Neuronal stem cell (in vitro differentiated cells): Measurements from ENCODE around the gene CORO1C.

Experiments used
- DNase-seq: peaks from one replicate; pipeline ENCODE4 v3.0.0-alpha.2; 2013; ENCODE audit warnings: low spot score
- H2AFZ ChIP-seq: one replicate; pipeline ENCODE4 v1.6.1; 2013; ENCODE audit warnings: mild to moderate bottlenecking, low read length, inconsistent platforms
- H2AK5ac ChIP-seq: 2 replicates; pipeline ENCODE4 v1.6.1; 2013; ENCODE audit warnings: low read depth, mild to moderate bottlenecking, inconsistent platforms, low read length, moderate library complexity, mixed read lengths
- H2BK120ac ChIP-seq: 2 replicates; pipeline ENCODE4 v1.6.1; 2013; ENCODE audit warnings: low read depth, mild to moderate bottlenecking, inconsistent platforms, low read length, moderate library complexity, mixed read lengths
- H2BK12ac ChIP-seq: one replicate; pipeline ENCODE4 v1.6.1; 2013; ENCODE audit warnings: low read length, inconsistent platforms
- H2BK15ac ChIP-seq: 2 replicates; pipeline ENCODE4 v1.6.1; 2013; ENCODE audit warnings: mild to moderate bottlenecking, low read length, inconsistent platforms, mixed read lengths
- H2BK5ac ChIP-seq: one replicate; pipeline ENCODE4 v1.6.1; 2013; ENCODE audit warnings: inconsistent platforms, mild to moderate bottlenecking, low read length, moderate library complexity
- H3K14ac ChIP-seq: one replicate; pipeline ENCODE4 v1.6.1; 2013; ENCODE audit warnings: low read length, inconsistent platforms
- H3K18ac ChIP-seq: 2 replicates; pipeline ENCODE4 v1.6.1; 2013; ENCODE audit warnings: low read length, inconsistent platforms
- H3K23ac ChIP-seq: 2 replicates; pipeline ENCODE4 v1.6.1; 2013; ENCODE audit warnings: low read depth, mild to moderate bottlenecking, mixed read lengths, low read length, inconsistent platforms; ENCODE audit not compliant: poor library complexity
- H3K27ac ChIP-seq: replicated peaks from 3 replicates; pipeline ENCODE4 v1.5.1; 2013; ENCODE audit warnings: low read length, inconsistent platforms
- H3K27me3 ChIP-seq, 3 experiments: 2 replicates each; pipeline ENCODE4 v1.6.1; 2013; ENCODE audit warnings: low read length in 3 of 3, mild to moderate bottlenecking in 2 of 3, inconsistent platforms in 1 of 3, low read depth in 1 of 3, mixed read lengths in 1 of 3, moderate library complexity in 1 of 3; ENCODE audit not compliant: control insufficient read depth in 3 of 3, insufficient read depth in 3 of 3
- H3K36me3 ChIP-seq, 2 donors: replicated peaks in 1 of 2; 2 replicates each; pipeline ENCODE4 v1.6.1; 2013; ENCODE audit warnings: low read length in 2 of 2; ENCODE audit not compliant: control insufficient read depth in 2 of 2, insufficient read depth in 2 of 2
- H3K4ac ChIP-seq: 2 replicates; pipeline ENCODE4 v1.6.1; 2013; ENCODE audit warnings: inconsistent platforms, mild to moderate bottlenecking, low read length, moderate library complexity
- H3K4me1 ChIP-seq, 2 donors: 1 replicate in 1 of 2; 2 replicates in 1 of 2; pipeline ENCODE4 v1.6.1; 2013; ENCODE audit warnings: low read length in 2 of 2, low read depth in 1 of 2; ENCODE audit not compliant: control insufficient read depth in 2 of 2, insufficient read depth in 1 of 2
- H3K4me2 ChIP-seq: one replicate; pipeline ENCODE4 v1.6.1; 2013; ENCODE audit warnings: mild to moderate bottlenecking, low read length, inconsistent platforms; ENCODE audit not compliant: insufficient read depth, poor library complexity, severe bottlenecking
- H3K4me3 ChIP-seq, 2 donors: 2 replicates each; pipeline ENCODE4 v1.5.1; 2013; ENCODE audit warnings: low read length in 2 of 2, mild to moderate bottlenecking in 2 of 2, inconsistent platforms in 1 of 2, moderate library complexity in 1 of 2
- H3K79me1 ChIP-seq: one replicate; pipeline ENCODE4 v1.6.1; 2013; ENCODE audit warnings: low read depth, mild to moderate bottlenecking, inconsistent platforms, low read length, moderate library complexity
- H3K9ac ChIP-seq: one replicate; pipeline ENCODE4 v1.6.1; 2013; ENCODE audit warnings: mild to moderate bottlenecking, low read depth, low read length, inconsistent platforms; ENCODE audit not compliant: poor library complexity
- H3K9me3 ChIP-seq, 2 donors: replicated peaks in 1 of 2; 2 replicates each; pipeline versions ENCODE3 to v1.6.1; 2013; ENCODE audit warnings: low read length in 2 of 2, mild to moderate bottlenecking in 2 of 2, inconsistent platforms in 1 of 2, low read depth in 1 of 2, mixed read lengths in 1 of 2, moderate library complexity in 1 of 2; ENCODE audit not compliant: control insufficient read depth in 2 of 2, insufficient read depth in 1 of 2
- H4K8ac ChIP-seq: one replicate; pipeline ENCODE4 v1.6.1; 2013; ENCODE audit warnings: low read depth, mild to moderate bottlenecking, inconsistent platforms, low read length, moderate library complexity
- H4K91ac ChIP-seq: one replicate; pipeline ENCODE4 v1.6.1; 2013; ENCODE audit warnings: low read length, low read depth, mild to moderate bottlenecking, inconsistent platforms; ENCODE audit not compliant: poor library complexity
- WGBS, 2 donors: extraction: QIAGEN DNeasy Blood & Tissue Kit; methylation state at CpG; one replicate each; pipeline ENCODE4 v1.1.7; 2013; ENCODE audit warnings: missing lambda C conversion rate in 2 of 2, mixed read lengths in 1 of 2; ENCODE audit not compliant: insufficient read length in 2 of 2, insufficient replicate concordance in 1 of 2; ENCODE audit errors: extremely low coverage in 2 of 2; 5-methylcytosine and 5-hydroxymethylcytosine counted together

The CORO1C gene

GRCh38 chr12:108690542-108691174 is 40.7 kb downstream of the CORO1C start:
- no peak overlapping the region for H2AK5ac ChIP-seq
- H3K4me1 ChIP-seq: peaks cover 19 to 42% of the 10 kb centered on the region in 2 donors
- no peak overlapping the region for H2BK12ac ChIP-seq
- H3K23ac ChIP-seq: no peak overlapping the region
- H4K8ac ChIP-seq: no peak overlapping the region
- DNase-seq: no peak
- no peak overlapping the region for H2BK5ac ChIP-seq
- peaks cover 0 to 7% of the 10 kb centered on the region in 2 donors for H3K9me3 ChIP-seq
- H3K79me1 ChIP-seq: peaks cover 4% of the 10 kb centered on the region
- H4K91ac ChIP-seq: no peak overlapping the region
- no peak overlapping the region for H3K4ac ChIP-seq
- H3K27ac ChIP-seq: no peak overlapping the region
- no peak overlapping the region for H3K4me2 ChIP-seq
- H3K18ac ChIP-seq: no peak overlapping the region
- H2AFZ ChIP-seq: no peak overlapping the region
- H3K4me3 ChIP-seq: no peak overlapping the region
- H3K27me3 ChIP-seq: no peaks in the 10 kb centered on the region
- H3K9ac ChIP-seq: no peak overlapping the region
- H2BK15ac ChIP-seq: no peak overlapping the region
- WGBS, 2 donors: no CpG with 5 or more reads among the region's 4 CpGs
- H2BK120ac ChIP-seq: no peak overlapping the region
- H3K14ac ChIP-seq: no peak overlapping the region
- H3K36me3 ChIP-seq: peaks cover 4 to 40% of the 10 kb centered on the region in 2 donors

- Histone ChIP-seq H2BK5ac (no peak overlapping the region), H3K4me2 (no peak overlapping the region), H2BK12ac (no peak overlapping the region), H4K91ac (no peak overlapping the region), H2AFZ (no peak overlapping the region), H3K18ac (no peak overlapping the region), H3K4ac (no peak overlapping the region), H2BK15ac (no peak overlapping the region), H3K14ac (no peak overlapping the region), H3K23ac (no peak overlapping the region), H3K4me1 (peaks cover 19 to 47% of the 10 kb centered on the region in 2 donors), H3K36me3 (peaks cover 3 to 35% of the 10 kb centered on the region in 2 donors), H2BK120ac (no peak overlapping the region), H3K9me3 (peaks cover 0 to 4% of the 10 kb centered on the region in 2 donors), H3K79me1 (peaks cover 4% of the 10 kb centered on the region), H3K27me3 (no peaks in the 10 kb centered on the region), H3K27ac (no peak overlapping the region), H4K8ac (no peak overlapping the region), H3K4me3 (no peak overlapping the region), H2AK5ac (no peak overlapping the region), H3K9ac (no peak overlapping the region)
- no peak for DNase-seq
Measured at GRCh38 chr12:108690191-108690518, 41.2 kb downstream of the CORO1C start.

GRCh38 chr12:108689314-108690190 is 41.8 kb downstream of the CORO1C start:
- Histone ChIP-seq H4K91ac (no peak overlapping the region), H3K9ac (no peak overlapping the region), H3K79me1 (peaks cover 4% of the 10 kb centered on the region), H3K9me3 (no peaks in the 10 kb centered on the region), H2BK12ac (no peak overlapping the region), H3K14ac (no peak overlapping the region), H3K23ac (no peak overlapping the region), H2BK120ac (no peak overlapping the region), H2BK15ac (no peak overlapping the region), H3K4me3 (no peak overlapping the region), H3K4ac (no peak overlapping the region), H3K18ac (no peak overlapping the region), H3K27ac (peak overlapping the region; percentile 27), H3K27me3 (no peaks in the 10 kb centered on the region), H4K8ac (no peak overlapping the region), H3K4me1 (peaks cover 19 to 52% of the 10 kb centered on the region in 2 donors), H2AK5ac (no peak overlapping the region), H3K36me3 (peaks cover 0 to 29% of the 10 kb centered on the region in 2 donors), H2BK5ac (no peak overlapping the region), H3K4me2 (no peak overlapping the region), H2AFZ (no peak overlapping the region)
- no CpG with 5 or more reads among the region's 7 CpGs for WGBS, 2 donors
- DNase-seq: no peak

GRCh38 chr12:108686780-108687179 is 44.5 kb downstream of the CORO1C start:
- peaks cover 0 to 20% of the 10 kb centered on the region in 2 donors for H3K36me3 ChIP-seq
- no CpG with 5 or more reads among the region's 6 CpGs for WGBS, 2 donors
- H2AFZ ChIP-seq: no peak overlapping the region
- H3K27me3 ChIP-seq: no peaks in the 10 kb centered on the region
- DNase-seq: no peak
- H3K4me3 ChIP-seq: no peak overlapping the region
- no peak overlapping the region for H4K8ac ChIP-seq
- H3K23ac ChIP-seq: no peak overlapping the region
- H2AK5ac ChIP-seq: no peak overlapping the region
- no peak overlapping the region for H2BK15ac ChIP-seq
- H3K9ac ChIP-seq: no peak overlapping the region
- peaks cover 0 to 2% of the 10 kb centered on the region in 2 donors for H3K9me3 ChIP-seq
- H2BK5ac ChIP-seq: no peak overlapping the region
- peaks cover 12 to 45% of the 10 kb centered on the region in 2 donors for H3K4me1 ChIP-seq
- no peak overlapping the region for H3K18ac ChIP-seq
- no peak overlapping the region for H3K14ac ChIP-seq
- no peak overlapping the region for H3K4me2 ChIP-seq
- H2BK120ac ChIP-seq: no peak overlapping the region
- H3K79me1 ChIP-seq: no peaks in the 10 kb centered on the region
- H4K91ac ChIP-seq: no peak overlapping the region
- H2BK12ac ChIP-seq: no peak overlapping the region
- no peak overlapping the region for H3K27ac ChIP-seq
- H3K4ac ChIP-seq: no peak overlapping the region
